CD8-positive, alpha-beta memory T cell (primary cell): ENCODE data around the gene RDX. TPM values are rescaled to one million over a fixed set of nuclear protein-coding genes. Genes with fewer than 3 reads are reported as not detected.
A peak's percentile ranks its signal among the peaks of the same experiment; 100 is the strongest.

Source experiments
- CTCF ChIA-PET: fragments of 350-600 bp; sonication (Branson Sonifier 250); formaldehyde crosslinking; loops from one replicate; lab custom pipeline; 2021; ENCODE audit warnings: antibody characterized with exemption; lab: Charles Lee
- POLR2A ChIA-PET: fragments of 350-600 bp; sonication (Branson Sonifier 250); formaldehyde crosslinking; loops from one replicate; lab custom pipeline; 2021; ENCODE audit warnings: antibody characterized with exemption; lab: Charles Lee
- DNase-seq, 5 donors: peaks; one replicate each; pipeline versions ENCODE4 v3.0.0 to v3.0.0-alpha.2; 2020 to 2022; ENCODE audit warnings: mixed read lengths in 1 of 5
- H3K27ac ChIP-seq: one replicate; pipeline ENCODE4 v1.7.0; 2013; ENCODE audit warnings: low read depth, mild to moderate bottlenecking, low read length, moderate library complexity
- H3K27me3 ChIP-seq: 2 replicates; pipeline ENCODE4 v1.7.0; 2013; ENCODE audit warnings: low read length, mild to moderate bottlenecking; ENCODE audit not compliant: insufficient read depth, poor library complexity, severe bottlenecking
- H3K36me3 ChIP-seq: 2 replicates; pipeline ENCODE4 v1.7.0; 2013; ENCODE audit warnings: mild to moderate bottlenecking, low read length, moderate library complexity; ENCODE audit not compliant: insufficient read depth
- H3K4me1 ChIP-seq: 2 replicates; pipeline ENCODE4 v1.7.0; 2013; ENCODE audit warnings: mild to moderate bottlenecking, low read length, moderate library complexity; ENCODE audit not compliant: insufficient read depth
- H3K4me3 ChIP-seq: 2 replicates; pipeline ENCODE4 v1.7.0; 2013; ENCODE audit warnings: mild to moderate bottlenecking, low read length
- H3K9me3 ChIP-seq: 2 replicates; pipeline ENCODE4 v1.7.0; 2013; ENCODE audit warnings: mild to moderate bottlenecking, low read length
- H3K27ac Mint-ChIP-seq, 8 donors: one replicate each; pipeline ENCODE4 v1.8.0; 2020 to 2021; ENCODE audit warnings: mixed read lengths in 8 of 8, mild to moderate bottlenecking in 6 of 8, inconsistent platforms in 3 of 8, moderate library complexity in 3 of 8
- H3K27me3 Mint-ChIP-seq, 2 donors: one replicate each; pipeline ENCODE4 v1.8.0; 2020 to 2021; ENCODE audit warnings: mixed read lengths in 2 of 2, mild to moderate bottlenecking in 1 of 2, moderate library complexity in 1 of 2
- H3K36me3 Mint-ChIP-seq, 3 donors: one replicate each; pipeline ENCODE4 v1.8.0; 2020 to 2021; ENCODE audit warnings: mixed read lengths in 3 of 3, inconsistent platforms in 1 of 3, mild to moderate bottlenecking in 1 of 3
- H3K4me1 Mint-ChIP-seq, 3 donors: one replicate each; pipeline ENCODE4 v1.8.0; 2020 to 2021; ENCODE audit warnings: mixed read lengths in 3 of 3, inconsistent platforms in 1 of 3, mild to moderate bottlenecking in 1 of 3
- H3K4me3 Mint-ChIP-seq, 7 donors: one replicate each; pipeline ENCODE4 v1.8.0; 2020 to 2021; ENCODE audit warnings: mixed read lengths in 7 of 7, mild to moderate bottlenecking in 6 of 7, moderate library complexity in 4 of 7, inconsistent platforms in 2 of 7
- H3K9me3 Mint-ChIP-seq, 5 donors: one replicate each; pipeline ENCODE4 v1.8.0; 2020 to 2022; ENCODE audit warnings: mixed read lengths in 5 of 5, mild to moderate bottlenecking in 3 of 5, moderate library complexity in 2 of 5, inconsistent platforms in 1 of 5
- polyA plus RNA-seq: library from polyadenylated mRNA; unstranded; fragments of 300-500 nt; fragmentation: Illumina TruSeq; gene quantifications from one replicate; pipeline ENCODE4 v1.2.3, GENCODE V29; 2021
- total RNA-seq, 2 experiments: library from RNA; stranded (reverse); gene quantifications; one replicate each; pipeline ENCODE4 v1.2.3, GENCODE V29; 2021

Gene RDX
- total and polyA plus RNA-seq, 3 experiments from 2014 or later: 17.2 to 63.6 (median 58.5) TPM

DNA sequence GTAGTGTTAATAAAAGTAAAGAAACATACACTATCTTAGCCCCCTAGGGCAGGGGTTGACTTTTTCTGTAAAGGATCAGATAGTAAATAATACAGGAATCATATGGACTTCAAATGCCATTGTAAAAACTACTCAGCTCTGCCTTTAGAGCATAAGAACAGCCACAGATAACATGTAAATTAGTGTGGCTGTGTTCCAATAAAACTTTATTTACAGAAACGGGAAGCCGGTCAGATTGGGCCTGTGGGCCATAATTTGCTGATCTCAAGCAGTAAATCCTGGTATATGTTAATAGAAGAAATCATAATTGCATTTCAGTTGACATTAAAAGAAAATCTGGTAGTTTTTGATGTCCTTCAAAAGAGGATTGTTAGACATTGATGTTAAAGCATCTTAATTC, 126.7 kb downstream of the RDX start:
- Histone ChIP-seq H3K4me3 (no peak overlapping the region), H3K4me1 (peaks cover 4% of the 10 kb centered on the region), H3K27ac (no peak overlapping the region), H3K9me3 (no peaks in the 10 kb centered on the region), H3K27me3 (no peaks in the 10 kb centered on the region), H3K36me3 (no peaks in the 10 kb centered on the region)
- no peak overlapping the region for H3K27ac Mint-ChIP-seq
- H3K4me3 Mint-ChIP-seq: no peak overlapping the region
- no peaks in the 10 kb centered on the region for H3K36me3 Mint-ChIP-seq
- H3K4me1 Mint-ChIP-seq: peaks cover 6 to 8% (median 8%) of the 10 kb centered on the region in 3 donors
- H3K9me3 Mint-ChIP-seq: no peaks in the 10 kb centered on the region
- DNase-seq: no peak
- POLR2A ChIA-PET: no interaction called here
- CTCF ChIA-PET: no interaction called here
- peaks cover 6 to 16% of the 10 kb centered on the region in 2 donors for H3K27me3 Mint-ChIP-seq

DNA sequence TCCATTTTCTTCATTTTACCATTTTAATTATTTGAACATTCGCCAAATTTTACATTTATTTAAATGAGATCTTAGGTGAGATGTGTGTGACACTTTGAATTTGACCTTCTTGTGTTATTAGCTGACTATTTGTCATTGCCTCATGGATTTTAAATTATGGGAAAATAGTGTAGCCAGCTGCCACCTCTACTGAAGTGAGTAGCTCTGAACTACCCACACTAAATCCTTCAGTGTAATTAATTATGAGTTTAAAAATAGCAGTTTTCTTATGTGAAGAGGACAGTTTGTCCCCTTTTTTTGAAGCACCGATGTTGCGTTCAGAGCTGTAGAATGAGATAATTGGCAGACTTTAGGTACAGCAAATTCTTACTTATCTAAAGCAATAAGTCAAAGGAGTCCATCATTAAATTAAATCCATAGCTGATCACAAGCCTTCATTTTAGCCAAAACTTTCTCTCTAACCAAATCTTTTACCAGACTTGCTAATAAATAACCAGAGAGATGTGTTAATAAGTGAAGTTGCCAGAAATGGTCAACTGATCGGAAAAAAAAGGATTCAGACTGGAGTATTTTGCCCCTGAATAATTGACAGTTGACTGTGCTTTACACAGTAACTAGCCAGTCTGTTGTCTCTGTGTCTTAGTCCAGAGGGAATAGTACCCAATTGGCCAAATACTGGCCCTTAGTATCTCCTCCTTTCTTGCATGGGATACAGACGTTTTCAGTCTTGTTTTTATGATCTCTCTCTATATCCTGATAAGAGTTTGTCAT, 128.2 kb downstream of the RDX start:
- no peaks in the 10 kb centered on the region for H3K9me3 Mint-ChIP-seq
- Histone ChIP-seq H3K4me1 (no peaks in the 10 kb centered on the region), H3K27me3 (no peaks in the 10 kb centered on the region)

DNA sequence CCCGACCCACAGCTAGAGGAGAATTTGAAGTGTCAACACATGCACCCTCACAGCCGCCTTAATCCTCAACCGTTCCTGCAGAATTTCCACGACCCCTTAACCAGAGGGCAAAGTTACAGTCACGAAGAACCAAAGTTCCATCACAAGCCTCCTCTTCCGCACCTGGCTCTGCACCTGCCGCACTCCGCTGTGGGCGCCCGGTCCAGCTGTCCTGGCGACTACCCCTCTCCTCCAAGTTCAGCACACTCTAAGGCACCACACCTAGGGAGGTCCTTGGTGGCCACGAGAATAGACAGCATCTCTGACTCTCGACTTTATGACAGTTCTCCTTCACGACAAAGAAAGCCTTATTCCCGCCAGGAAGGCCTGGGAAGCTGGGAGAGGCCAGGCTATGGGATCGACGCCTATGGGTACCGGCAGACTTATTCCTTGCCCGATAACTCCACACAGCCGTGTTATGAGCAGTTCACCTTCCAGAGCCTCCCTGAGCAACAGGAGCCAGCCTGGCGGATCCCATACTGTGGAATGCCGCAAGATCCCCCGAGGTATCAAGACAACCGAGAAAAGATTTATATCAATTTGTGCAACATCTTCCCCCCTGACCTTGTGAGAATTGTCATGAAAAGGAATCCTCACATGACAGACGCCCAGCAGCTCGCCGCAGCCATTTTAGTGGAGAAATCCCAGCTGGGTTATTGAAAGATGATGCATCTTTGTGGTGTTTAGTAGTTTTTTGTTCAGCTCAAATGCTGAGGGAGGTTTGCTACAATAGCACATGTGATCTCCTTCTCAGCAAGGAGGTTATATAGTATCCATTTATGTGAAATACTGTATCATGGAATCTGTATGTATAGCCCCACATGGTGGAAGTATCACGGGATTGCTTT, 131.1 kb downstream of the RDX start:
- no peaks in the 10 kb centered on the region for H3K36me3 Mint-ChIP-seq
- Histone ChIP-seq H3K27ac (no peak overlapping the region), H3K4me1 (no peaks in the 10 kb centered on the region), H3K36me3 (no peaks in the 10 kb centered on the region), H3K9me3 (no peaks in the 10 kb centered on the region), H3K4me3 (no peak overlapping the region), H3K27me3 (no peaks in the 10 kb centered on the region)
- peak overlapping the region in 1 of 8 donors; percentile 21 for H3K27ac Mint-ChIP-seq
- H3K9me3 Mint-ChIP-seq: no peaks in the 10 kb centered on the region
- no peaks in the 10 kb centered on the region for H3K27me3 Mint-ChIP-seq
- CTCF ChIA-PET: no interaction called here
- no peaks in the 10 kb centered on the region for H3K4me1 Mint-ChIP-seq
- no peak overlapping the region for H3K4me3 Mint-ChIP-seq
- POLR2A ChIA-PET: no interaction called here
- no peak for DNase-seq

More for the DNA sequence above, 128.2 kb downstream of the RDX start:
- no peak overlapping the region for H3K27ac Mint-ChIP-seq
- Histone ChIP-seq H3K4me3 (no peak overlapping the region), H3K27ac (no peak overlapping the region), H3K36me3 (no peaks in the 10 kb centered on the region), H3K9me3 (no peaks in the 10 kb centered on the region)
- H3K4me1 Mint-ChIP-seq: no peaks in the 10 kb centered on the region
- H3K36me3 Mint-ChIP-seq: no peaks in the 10 kb centered on the region
- ChIA-PET POLR2A (no interaction called here), CTCF (no interaction called here)
- no peak for DNase-seq
- H3K4me3 Mint-ChIP-seq: no peak overlapping the region
- peaks cover 3 to 16% of the 10 kb centered on the region in 2 donors for H3K27me3 Mint-ChIP-seq

DNA sequence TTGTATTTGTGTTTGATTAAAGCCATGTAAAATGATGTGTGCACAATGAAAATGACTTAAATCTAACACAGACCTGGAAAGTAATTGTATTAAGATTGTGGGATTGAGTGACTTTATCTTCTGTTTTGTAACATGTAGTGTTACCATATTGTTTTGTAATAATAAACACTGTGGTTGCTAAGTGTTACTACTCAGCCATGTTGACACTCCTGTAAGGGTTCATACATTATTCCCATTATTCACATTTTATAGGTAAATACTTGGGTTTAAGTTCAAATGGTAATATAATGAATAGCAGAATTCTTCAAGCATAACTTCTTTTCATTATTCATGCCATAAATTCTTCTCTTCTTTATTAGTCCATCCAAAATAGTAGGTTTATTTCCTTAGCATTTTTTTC, 134.2 kb downstream of the RDX start:
- CTCF ChIA-PET: no interaction called here
- Histone ChIP-seq H3K4me3 (no peak overlapping the region), H3K4me1 (no peaks in the 10 kb centered on the region), H3K27me3 (no peaks in the 10 kb centered on the region), H3K27ac (no peak overlapping the region), H3K9me3 (no peaks in the 10 kb centered on the region), H3K36me3 (no peaks in the 10 kb centered on the region)
- POLR2A ChIA-PET: no interaction called here
- Mint-ChIP-seq H3K27me3 (peaks cover 5% of the 10 kb centered on the region in 2 donors), H3K4me1 (no peaks in the 10 kb centered on the region), H3K9me3 (no peaks in the 10 kb centered on the region), H3K36me3 (no peaks in the 10 kb centered on the region), H3K27ac (no peak overlapping the region), H3K4me3 (no peak overlapping the region)
- DNase-seq: no peak

DNA sequence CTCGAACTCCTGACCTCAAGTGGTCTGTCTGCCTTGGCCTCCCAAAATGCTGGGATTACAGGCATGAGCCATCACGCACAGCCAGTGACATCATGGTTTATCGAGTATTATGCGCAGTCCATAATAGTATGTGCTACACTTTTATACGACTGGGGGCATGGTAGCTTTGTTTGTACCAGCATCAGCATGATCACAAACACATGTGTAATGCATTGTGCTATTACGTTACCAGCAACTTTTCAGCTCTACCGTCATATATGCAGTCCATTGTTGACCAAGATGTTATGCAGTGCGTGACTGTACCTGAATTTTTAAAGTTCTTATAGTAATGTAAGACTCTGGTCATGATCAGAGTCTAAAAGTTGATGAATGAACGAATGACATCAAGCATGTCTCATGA, 135.4 kb downstream of the RDX start:
- POLR2A ChIA-PET: no interaction called here
- H3K9me3 ChIP-seq: no peaks in the 10 kb centered on the region
- no peaks in the 10 kb centered on the region for H3K4me1 Mint-ChIP-seq
- CTCF ChIA-PET: no interaction called here
- H3K27ac ChIP-seq: no peak overlapping the region
- H3K36me3 Mint-ChIP-seq: no peaks in the 10 kb centered on the region
- no peaks in the 10 kb centered on the region for H3K4me1 ChIP-seq
- H3K27ac Mint-ChIP-seq: no peak overlapping the region
- H3K4me3 ChIP-seq: no peak overlapping the region
- H3K27me3 Mint-ChIP-seq: peaks cover 5 to 6% of the 10 kb centered on the region in 2 donors
- H3K9me3 Mint-ChIP-seq: no peaks in the 10 kb centered on the region
- H3K27me3 ChIP-seq: no peaks in the 10 kb centered on the region
- H3K36me3 ChIP-seq: no peaks in the 10 kb centered on the region
- no peak overlapping the region for H3K4me3 Mint-ChIP-seq
- DNase-seq: no peak

DNA sequence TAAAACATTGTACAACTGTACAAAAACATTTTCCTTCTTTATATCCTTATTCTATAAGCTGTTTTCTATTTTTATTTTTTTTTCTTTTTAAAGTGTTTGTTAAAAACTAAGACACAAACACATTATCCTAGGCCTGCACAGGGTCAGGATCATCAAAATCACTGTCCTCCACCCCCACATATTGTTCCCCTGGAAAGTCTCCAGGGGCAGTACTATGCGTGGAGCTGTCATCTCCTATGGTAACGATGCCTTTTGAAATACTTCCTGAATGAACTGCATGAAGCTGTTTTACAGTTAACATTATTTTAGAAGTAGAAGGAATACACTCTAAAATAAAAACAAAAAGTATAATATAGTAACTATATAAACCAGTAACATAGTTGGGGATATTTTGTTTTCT, 136.0 kb downstream of the RDX start:
- Histone ChIP-seq H3K9me3 (no peaks in the 10 kb centered on the region), H3K27ac (no peak overlapping the region), H3K4me3 (no peak overlapping the region), H3K36me3 (no peaks in the 10 kb centered on the region), H3K4me1 (no peaks in the 10 kb centered on the region), H3K27me3 (no peaks in the 10 kb centered on the region)
- Mint-ChIP-seq H3K4me1 (no peaks in the 10 kb centered on the region), H3K27ac (no peak overlapping the region), H3K36me3 (no peaks in the 10 kb centered on the region), H3K4me3 (no peak overlapping the region), H3K27me3 (peaks cover 5 to 6% of the 10 kb centered on the region in 2 donors), H3K9me3 (no peaks in the 10 kb centered on the region)
- CTCF ChIA-PET: no interaction called here
- no peak for DNase-seq
- POLR2A ChIA-PET: no interaction called here

DNA sequence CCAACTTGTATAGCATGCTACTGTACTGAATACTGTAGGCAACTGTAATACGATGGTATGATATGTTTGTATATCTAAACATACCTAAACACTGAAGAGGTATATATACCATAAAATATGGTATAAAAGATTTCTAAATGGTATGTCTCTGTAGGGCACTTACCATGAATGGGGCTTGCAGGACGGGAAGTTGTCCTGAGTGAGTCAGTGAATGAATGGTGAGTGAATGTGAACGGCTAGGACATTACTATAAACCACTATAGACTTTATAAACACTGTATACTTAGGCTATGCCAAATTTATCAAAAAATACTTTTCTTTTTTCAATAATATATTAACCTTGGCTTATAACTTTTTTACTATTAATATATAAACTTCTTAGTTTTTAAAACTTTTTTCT, 136.4 kb downstream of the RDX start:
- Histone ChIP-seq H3K4me1 (no peaks in the 10 kb centered on the region), H3K27ac (no peak overlapping the region), H3K36me3 (no peaks in the 10 kb centered on the region), H3K4me3 (no peak overlapping the region), H3K27me3 (no peaks in the 10 kb centered on the region), H3K9me3 (no peaks in the 10 kb centered on the region)
- no peaks in the 10 kb centered on the region for H3K4me1 Mint-ChIP-seq
- no peak for DNase-seq
- H3K27me3 Mint-ChIP-seq: peaks cover 5 to 6% of the 10 kb centered on the region in 2 donors
- ChIA-PET CTCF (no interaction called here), POLR2A (no interaction called here)
- no peak overlapping the region for H3K27ac Mint-ChIP-seq
- H3K36me3 Mint-ChIP-seq: no peaks in the 10 kb centered on the region
- H3K9me3 Mint-ChIP-seq: no peaks in the 10 kb centered on the region
- H3K4me3 Mint-ChIP-seq: no peak overlapping the region

DNA sequence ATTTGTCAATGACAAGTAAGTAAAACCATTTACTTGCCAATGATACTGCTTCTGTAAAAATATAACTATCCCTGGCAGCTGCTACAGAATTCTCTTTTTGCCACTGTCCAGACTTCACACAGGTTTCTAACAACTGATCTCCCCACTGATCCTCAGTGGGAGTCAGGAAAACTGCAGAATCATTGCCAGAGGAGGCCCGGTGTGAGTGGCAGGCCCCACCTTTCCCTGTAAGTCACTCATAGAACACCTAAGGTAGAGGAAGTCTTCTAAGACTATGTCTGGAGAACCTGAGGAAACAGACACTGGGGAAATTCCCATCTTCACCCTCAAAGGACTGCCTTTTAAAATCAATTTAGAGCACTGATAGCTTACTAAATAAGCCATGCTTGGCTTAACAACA, 136.9 kb downstream of the RDX start:
- Mint-ChIP-seq H3K27me3 (peaks cover 5 to 6% of the 10 kb centered on the region in 2 donors), H3K9me3 (no peaks in the 10 kb centered on the region), H3K36me3 (no peaks in the 10 kb centered on the region), H3K4me1 (no peaks in the 10 kb centered on the region), H3K4me3 (no peak overlapping the region), H3K27ac (no peak overlapping the region)
- Histone ChIP-seq H3K9me3 (no peaks in the 10 kb centered on the region), H3K4me1 (no peaks in the 10 kb centered on the region), H3K27me3 (no peaks in the 10 kb centered on the region), H3K4me3 (no peak overlapping the region), H3K36me3 (no peaks in the 10 kb centered on the region), H3K27ac (no peak overlapping the region)
- ChIA-PET CTCF (no interaction called here), POLR2A (no interaction called here)
- no peak for DNase-seq
